ENCODE data around the gene EHD4. TPM values are rescaled to one million over a fixed set of nuclear protein-coding genes. Genes with fewer than 3 reads are reported as not detected.

The EHD4 gene
- polyA plus RNA-seq, 3 donors: 12.8 to 16.0 (median 14.2) TPM

DNA sequence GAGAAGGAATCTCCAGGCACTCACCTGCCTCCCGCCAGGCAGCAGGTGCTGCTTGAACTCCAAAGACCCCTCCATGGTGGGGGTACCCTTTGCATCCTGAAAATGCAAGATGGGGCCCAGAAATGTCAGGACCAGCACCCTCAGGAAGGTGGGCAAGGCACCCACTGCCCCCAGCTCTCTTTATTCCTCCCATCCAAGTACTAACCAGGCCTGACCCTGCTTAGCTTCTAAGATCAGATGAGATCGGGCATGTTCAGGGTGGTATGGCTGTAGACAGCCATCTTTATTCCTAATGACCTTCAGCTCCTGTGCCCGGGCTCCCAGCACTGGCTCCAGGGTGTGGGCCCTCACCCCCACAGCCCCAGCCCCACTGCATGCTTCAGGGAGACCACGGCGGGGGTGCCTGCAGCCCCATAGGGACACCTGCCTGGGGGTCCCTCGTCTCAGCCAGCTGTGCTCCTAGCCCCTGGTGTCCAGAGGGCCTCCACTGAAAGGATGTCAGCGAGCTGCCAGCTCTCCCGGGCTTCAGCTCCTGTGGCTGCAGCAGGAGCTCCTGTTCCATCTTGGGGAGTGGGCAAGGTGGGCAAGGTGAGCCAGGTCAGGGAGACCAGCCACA is 120.5 kb downstream of the EHD4 start:
- Mint-ChIP-seq H3K9me3 (no peaks in the 10 kb centered on the region), H3K36me3 (peaks cover 24% of the 10 kb centered on the region in 2 donors), H3K4me3 (no peak overlapping the region), H3K4me1 (no peaks in the 10 kb centered on the region), H3K27ac (no peak overlapping the region), H3K27me3 (ENCODE audit: low read depth in 3 of 3) (peaks cover 0 to 10% (median 10%) of the 10 kb centered on the region in 3 donors)
- H3K4me2 ChIP-seq (replicated peaks; ENCODE audit: extremely low read depth, low read length, poor library complexity, severe bottlenecking): no peak overlapping the region
- 83% methylated on average over 2 of the region's 8 CpGs for WGBS (ENCODE audit: insufficient coverage)
- no peaks in the 10 kb centered on the region for H3K27me3 ChIP-seq (ENCODE audit: control insufficient read depth in 2 of 2, insufficient read depth in 2 of 2, low read length in 2 of 2)
- intact Hi-C loops (cut with micrococcal nuclease): no loop called here
- DNase-seq: no peak
- TF ChIP-seq, protein P1, sequence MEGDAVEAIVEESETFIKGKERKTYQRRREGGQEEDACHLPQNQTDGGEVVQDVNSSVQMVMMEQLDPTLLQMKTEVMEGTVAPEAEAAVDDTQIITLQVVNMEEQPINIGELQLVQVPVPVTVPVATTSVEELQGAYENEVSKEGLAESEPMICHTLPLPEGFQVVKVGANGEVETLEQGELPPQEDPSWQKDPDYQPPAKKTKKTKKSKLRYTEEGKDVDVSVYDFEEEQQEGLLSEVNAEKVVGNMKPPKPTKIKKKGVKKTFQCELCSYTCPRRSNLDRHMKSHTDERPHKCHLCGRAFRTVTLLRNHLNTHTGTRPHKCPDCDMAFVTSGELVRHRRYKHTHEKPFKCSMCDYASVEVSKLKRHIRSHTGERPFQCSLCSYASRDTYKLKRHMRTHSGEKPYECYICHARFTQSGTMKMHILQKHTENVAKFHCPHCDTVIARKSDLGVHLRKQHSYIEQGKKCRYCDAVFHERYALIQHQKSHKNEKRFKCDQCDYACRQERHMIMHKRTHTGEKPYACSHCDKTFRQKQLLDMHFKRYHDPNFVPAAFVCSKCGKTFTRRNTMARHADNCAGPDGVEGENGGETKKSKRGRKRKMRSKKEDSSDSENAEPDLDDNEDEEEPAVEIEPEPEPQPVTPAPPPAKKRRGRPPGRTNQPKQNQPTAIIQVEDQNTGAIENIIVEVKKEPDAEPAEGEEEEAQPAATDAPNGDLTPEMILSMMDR (IDR thresholded peaks at IDR 0.05): no peak
- H3K36me3 ChIP-seq (replicated peaks in 1 of 2; ENCODE audit: control insufficient read depth in 1 of 2, insufficient read depth in 2 of 2, low read length in 2 of 2): peaks cover 21 to 22% of the 10 kb centered on the region in 2 donors
- H3K27ac ChIP-seq (ENCODE audit: low read depth in 1 of 2, low read length in 2 of 2): no peak overlapping the region
- no peak overlapping the region for H2AFZ ChIP-seq (ENCODE audit: insufficient read depth, low read depth, low read length, poor library complexity, severe bottlenecking)
- no peak overlapping the region for H3K9ac ChIP-seq (ENCODE audit: insufficient read depth, low read length, poor library complexity, severe bottlenecking)
- H3K4me1 ChIP-seq (ENCODE audit: control insufficient read depth in 1 of 2, insufficient read depth in 2 of 2, low read length in 2 of 2): no peaks in the 10 kb centered on the region
- no peaks in the 10 kb centered on the region for H4K20me1 ChIP-seq (ENCODE audit: insufficient read depth, low read length)
- H3K4me3 ChIP-seq (replicated peaks in 1 of 3; ENCODE audit: low read depth in 2 of 3, low read length in 3 of 3): no peak overlapping the region
- no peaks in the 10 kb centered on the region for H3K9me3 ChIP-seq (replicated peaks in 1 of 2; ENCODE audit: control insufficient read depth in 1 of 2, insufficient read depth in 1 of 2, low read length in 2 of 2)
- no peaks in the 10 kb centered on the region for H3K79me2 ChIP-seq (ENCODE audit: insufficient read depth, low read length)

DNA sequence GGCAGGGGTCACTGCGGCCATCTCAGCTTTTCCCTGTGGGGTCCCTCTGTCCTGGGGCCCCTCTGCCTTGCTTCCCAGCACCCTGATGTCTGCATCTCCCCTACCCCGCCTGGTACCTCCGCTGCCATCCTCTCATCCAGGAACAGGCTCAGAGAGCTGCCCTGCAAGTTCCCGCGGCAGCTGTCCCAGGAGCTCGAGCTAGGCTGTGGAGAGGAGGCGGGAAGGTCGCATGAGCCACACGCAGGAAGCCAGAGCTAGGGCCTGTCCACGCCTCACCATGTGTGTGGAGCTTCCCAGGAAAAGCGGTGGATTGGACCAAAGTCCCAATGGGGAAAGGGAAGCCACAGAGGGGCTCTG is 121.2 kb downstream of the EHD4 start:
- peaks cover 0 to 10% (median 9%) of the 10 kb centered on the region in 3 donors for H3K27me3 Mint-ChIP-seq (ENCODE audit: low read depth in 3 of 3)
- Histone ChIP-seq H3K4me2 (replicated peaks; ENCODE audit: extremely low read depth, low read length, poor library complexity, severe bottlenecking) (no peak overlapping the region), H3K79me2 (ENCODE audit: insufficient read depth, low read length) (no peaks in the 10 kb centered on the region), H3K27ac (ENCODE audit: low read depth in 1 of 2, low read length in 2 of 2) (no peak overlapping the region), H4K20me1 (ENCODE audit: insufficient read depth, low read length) (no peaks in the 10 kb centered on the region), H3K27me3 (ENCODE audit: control insufficient read depth in 2 of 2, insufficient read depth in 2 of 2, low read length in 2 of 2) (no peaks in the 10 kb centered on the region), H3K9me3 (replicated peaks in 1 of 2; ENCODE audit: control insufficient read depth in 1 of 2, insufficient read depth in 1 of 2, low read length in 2 of 2) (no peaks in the 10 kb centered on the region), H3K9ac (ENCODE audit: insufficient read depth, low read length, poor library complexity, severe bottlenecking) (no peak overlapping the region), H2AFZ (ENCODE audit: insufficient read depth, low read depth, low read length, poor library complexity, severe bottlenecking) (no peak overlapping the region), H3K4me3 (replicated peaks in 1 of 3; ENCODE audit: low read depth in 2 of 3, low read length in 3 of 3) (no peak overlapping the region), H3K36me3 (replicated peaks in 1 of 2; ENCODE audit: control insufficient read depth in 1 of 2, insufficient read depth in 2 of 2, low read length in 2 of 2) (peaks cover 28 to 29% of the 10 kb centered on the region in 2 donors), H3K4me1 (ENCODE audit: control insufficient read depth in 1 of 2, insufficient read depth in 2 of 2, low read length in 2 of 2) (no peaks in the 10 kb centered on the region)
- H3K4me3 Mint-ChIP-seq: no peak overlapping the region
- H3K36me3 Mint-ChIP-seq: peaks cover 31% of the 10 kb centered on the region in 2 donors
- H3K9me3 Mint-ChIP-seq: no peaks in the 10 kb centered on the region
- no peaks in the 10 kb centered on the region for H3K4me1 Mint-ChIP-seq
- H3K27ac Mint-ChIP-seq: no peak overlapping the region
- WGBS (ENCODE audit: insufficient coverage): 52% methylated on average over 10 of the region's 11 CpGs
- intact Hi-C loops (cut with micrococcal nuclease): no loop called here
- TF ChIP-seq, protein P1 (IDR thresholded peaks at IDR 0.05): no peak
- no peak for DNase-seq

All from CD14-positive monocyte (primary cell).